Limb (tissue), 2 donors: ENCODE results near the gene BPIFB4.
"Not testable (repeated sequence)": the region's sequence is repeated elsewhere in the genome, so short reads cannot be mapped to it uniquely, and the experiment has no call there.

Source experiments
- DNase-seq, 2 donors: peaks; one replicate each; pipeline ENCODE4 v3.0.0-alpha.2; 2016; ENCODE audit errors: extremely low spot score in 2 of 2

The BPIFB4 gene

DNA sequence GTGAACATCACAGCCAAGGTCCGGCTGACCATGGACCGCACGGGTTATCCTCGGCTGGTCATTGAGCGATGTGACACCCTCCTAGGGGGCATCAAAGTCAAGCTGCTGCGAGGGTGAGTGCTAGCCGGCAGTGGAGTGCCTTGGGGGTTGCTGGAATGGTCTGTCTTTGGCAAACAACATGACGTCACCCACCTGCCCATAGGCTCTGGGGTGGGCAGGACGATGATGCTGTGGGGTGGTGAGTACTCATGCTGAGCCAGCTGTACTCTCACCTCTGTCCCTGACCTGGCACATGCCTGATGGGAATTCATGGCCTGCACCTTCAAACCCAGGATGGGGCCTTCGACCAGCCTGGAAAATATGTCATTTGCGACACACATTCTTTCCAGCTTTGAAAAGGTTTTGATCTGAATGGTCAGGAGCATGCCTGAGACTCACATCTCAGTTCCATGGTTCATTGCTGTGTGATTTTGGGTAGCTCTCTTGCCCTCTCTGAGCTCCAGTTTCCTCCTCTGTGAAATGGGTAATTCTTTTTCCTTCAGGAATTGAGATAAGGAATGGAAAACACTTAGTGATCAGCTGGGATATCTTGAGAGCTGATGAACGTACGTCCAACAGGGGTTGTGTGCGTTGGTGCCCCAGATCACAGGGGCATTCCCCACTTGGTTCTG is 6.7 kb downstream of the BPIFB4 start:
- DNase-seq: no peak

DNA sequence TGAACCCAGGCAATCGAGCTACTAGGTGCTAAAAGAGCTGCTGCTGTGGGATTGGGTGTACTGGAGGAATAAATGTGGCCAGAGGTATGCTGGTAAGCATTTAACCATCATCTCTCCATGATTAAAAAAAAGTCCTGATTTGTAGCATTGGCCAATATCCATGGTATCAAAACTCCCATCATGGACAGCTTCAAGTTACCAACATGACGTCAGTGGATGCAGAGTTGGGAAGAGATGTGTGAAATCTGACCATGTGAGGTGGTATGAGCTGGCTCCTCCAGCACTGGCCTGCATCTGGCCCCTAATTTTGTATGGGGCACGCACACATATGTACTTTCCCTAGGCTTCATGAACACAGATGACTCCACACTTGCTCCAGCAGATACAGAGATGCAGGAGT is 11.7 kb downstream of the BPIFB4 start:
- DNase-seq: no peak

DNA sequence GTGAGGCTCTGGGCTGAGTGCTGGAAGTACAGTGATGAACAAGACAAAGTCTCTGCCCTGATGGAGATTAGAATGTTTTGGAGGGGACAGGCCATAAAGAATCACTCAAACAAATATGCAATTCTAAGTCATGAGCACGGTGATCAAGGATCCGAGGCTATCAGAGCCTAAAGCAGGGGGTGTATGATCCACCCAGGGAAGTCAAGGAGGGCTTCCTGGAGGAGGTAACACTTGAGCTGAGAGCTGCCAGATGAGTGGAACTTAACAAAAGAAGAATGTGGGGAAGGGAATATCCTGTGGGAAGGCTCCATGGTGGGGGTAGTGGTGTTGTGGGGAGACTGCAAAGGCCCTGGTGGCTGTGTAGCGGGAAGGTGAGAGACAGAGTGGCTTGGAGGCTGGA is 12.2 kb downstream of the BPIFB4 start:
- no peak for DNase-seq

DNA sequence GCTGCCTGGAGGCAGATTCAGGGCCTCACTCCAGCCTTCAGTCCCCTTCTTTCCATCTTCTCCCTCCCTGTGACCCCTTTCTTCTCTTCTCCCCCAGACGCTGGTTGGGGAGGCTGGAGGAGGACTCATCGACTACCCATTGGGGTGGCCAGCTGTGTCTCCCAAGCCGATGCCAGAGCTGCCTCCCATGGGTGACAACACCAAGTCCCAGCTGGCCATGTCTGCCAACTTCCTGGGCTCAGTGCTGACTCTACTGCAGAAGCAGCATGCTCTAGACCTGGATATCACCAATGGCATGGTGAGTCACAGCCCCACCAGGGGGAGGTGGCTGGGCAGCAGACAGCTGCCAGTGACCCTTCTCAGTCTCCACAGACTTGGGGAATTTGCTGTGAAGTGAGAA is 12.9 kb downstream of the BPIFB4 start:
- no peak for DNase-seq

DNA sequence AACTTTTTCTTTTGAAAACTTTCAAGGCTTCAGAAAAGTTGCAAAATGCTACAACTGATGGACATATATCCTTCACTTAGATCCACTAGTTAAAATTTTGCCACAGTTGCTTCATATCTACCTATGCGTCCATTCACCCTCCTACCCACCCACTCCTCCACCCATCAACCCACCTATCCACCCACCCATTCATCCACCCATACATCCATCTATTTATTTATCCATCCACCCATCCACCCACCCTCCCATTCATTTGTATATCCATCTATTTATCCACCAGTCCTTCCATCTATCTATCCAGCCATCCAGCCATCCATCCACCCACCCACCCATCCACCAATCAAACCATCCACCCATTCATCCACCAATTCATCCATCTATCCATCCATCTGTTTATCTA is 13.6 kb downstream of the BPIFB4 start:
- DNase-seq: no peak

DNA sequence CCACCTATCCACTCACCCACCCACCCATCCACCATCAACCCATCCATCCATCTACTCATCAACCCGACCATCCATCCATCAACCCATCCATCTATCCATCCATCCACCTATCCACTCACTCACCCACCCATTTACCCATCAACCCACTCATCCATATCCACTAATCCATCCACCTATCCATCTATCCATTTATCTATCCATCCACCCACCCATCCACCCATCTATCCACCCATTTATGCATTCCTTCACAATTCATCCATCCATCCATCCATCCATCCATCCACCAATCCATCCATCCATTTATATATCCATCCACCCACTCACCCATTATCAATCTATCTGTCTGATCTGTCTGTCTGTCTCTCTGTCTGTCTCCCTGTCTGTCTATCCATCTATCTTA is 14.1 kb downstream of the BPIFB4 start:
- no peak for DNase-seq

DNA sequence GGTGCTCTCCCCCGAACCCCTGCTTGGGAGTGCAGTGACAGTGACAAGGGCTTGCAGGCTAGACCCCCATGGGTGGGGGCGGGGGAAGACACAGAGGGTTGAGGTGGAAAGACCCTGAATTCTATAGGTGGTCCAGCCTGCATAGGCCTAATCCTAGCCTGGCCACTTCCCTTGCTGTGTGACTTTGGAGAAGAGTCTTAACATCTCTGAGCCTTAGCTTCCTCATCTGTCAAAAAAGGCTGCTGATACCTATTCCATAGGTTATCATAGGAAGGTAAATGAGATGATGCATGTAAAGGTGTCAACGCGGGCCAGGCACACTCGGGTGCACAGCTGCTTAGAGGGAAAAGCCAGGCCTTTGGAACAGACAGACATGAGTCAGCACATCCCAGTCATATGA is 15.8 kb downstream of the BPIFB4 start:
- DNase-seq: no peak

DNA sequence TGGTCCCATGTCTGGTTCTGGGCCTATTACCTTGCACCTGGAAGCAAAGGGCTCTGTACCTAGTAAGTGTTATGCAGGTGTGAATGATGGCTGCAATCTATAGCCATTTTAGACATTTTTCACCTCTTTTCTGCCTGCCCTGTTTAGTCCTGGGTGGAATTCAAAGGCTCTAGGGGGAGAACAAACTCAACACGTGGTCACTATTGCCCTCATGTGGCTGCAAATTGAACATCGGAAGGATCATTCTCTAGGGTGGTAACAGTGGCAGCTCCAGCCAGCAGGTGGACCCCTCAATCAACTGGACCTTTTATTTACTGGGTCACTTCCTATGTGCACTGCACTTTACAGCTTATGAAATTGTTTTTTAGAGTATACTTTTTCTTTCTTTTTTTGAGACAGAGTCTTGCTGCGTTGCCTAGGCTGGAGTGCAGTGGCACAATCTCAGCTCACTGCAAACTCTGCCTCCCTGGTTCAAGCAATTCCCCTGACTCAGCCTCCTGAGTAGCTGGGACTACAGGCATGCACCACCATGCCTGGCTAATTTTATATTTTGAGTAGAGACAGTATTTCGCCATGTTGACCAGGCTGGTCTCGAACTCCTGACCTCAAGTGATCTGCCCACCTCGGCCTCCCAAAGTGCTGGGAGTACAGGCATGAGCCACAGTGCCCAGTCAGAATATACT is 16.6 kb downstream of the BPIFB4 start:
- peak; percentile 39 to 50 for DNase-seq

DNA sequence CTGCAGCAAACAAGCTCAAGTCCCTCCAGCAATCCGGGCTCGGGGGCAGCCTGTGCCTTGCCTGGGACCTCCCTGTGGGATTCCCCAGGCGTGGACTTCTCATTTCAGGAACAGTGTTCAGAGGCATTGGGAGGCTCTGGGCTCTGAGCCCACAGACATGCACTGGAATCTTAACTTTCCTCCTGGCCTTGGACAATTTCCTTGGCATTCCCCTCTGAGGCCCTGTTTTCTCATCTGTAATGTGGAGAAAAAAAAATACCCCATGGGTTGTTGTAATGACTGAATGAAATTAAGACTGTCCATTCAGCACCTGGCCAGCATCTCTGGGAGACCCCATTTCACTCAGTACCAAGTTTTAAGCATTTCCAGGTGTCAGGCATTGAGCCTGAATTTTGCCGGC is 17.6 kb downstream of the BPIFB4 start:
- DNase-seq: no peak

DNA sequence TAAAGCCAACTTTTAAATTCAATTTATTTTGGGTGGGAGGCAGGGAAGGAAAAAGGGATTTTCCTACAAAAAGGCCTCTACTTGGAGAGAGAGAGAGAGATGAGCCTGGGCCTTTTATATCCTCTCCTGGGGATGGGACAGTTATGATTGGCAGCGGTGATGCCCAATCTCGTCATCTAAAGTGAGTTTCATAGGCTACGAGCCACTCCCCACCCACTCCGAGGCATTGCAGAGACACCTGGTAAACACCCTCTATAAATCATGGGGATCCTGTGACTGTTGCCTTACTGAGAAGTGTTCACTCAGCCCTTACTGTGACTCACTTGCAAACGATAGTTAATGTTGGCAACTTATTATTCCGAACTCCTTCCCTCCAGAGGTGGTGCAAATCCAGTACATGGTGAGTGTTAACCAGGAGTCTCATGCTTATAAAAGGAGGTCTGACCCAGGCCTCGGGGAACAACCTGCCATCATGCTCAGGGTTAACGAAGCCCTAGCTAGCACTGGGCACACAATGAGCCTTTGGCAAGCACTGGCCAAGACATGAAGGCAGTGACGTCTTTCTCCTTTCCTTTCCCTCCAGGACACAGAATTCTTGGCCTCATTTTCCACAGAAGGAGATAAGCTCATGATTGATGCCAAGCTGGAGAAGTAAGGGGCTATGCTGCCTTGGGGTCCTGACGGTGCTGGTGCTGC is 20.5 kb downstream of the BPIFB4 start:
- no peak for DNase-seq

DNA sequence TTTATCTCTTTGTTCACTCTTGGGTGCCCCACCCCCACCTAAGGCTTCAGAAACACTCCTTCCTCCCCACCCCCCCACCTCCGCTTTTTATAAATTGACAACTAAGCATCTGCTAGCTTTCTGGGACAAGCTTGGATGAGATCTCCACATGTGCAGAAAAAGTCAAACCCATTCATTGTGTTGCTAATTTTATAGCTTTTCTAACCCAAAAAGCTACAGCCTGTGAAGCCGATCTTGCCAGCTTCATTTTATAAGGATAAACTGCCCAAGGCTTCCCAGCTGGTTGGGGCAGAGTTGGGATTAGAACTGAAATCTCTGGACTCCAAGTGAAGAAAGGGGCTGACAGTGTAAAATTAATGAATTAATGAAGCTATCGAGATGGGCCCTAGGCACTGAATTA is 24.1 kb downstream of the BPIFB4 start:
- no peak for DNase-seq

DNA sequence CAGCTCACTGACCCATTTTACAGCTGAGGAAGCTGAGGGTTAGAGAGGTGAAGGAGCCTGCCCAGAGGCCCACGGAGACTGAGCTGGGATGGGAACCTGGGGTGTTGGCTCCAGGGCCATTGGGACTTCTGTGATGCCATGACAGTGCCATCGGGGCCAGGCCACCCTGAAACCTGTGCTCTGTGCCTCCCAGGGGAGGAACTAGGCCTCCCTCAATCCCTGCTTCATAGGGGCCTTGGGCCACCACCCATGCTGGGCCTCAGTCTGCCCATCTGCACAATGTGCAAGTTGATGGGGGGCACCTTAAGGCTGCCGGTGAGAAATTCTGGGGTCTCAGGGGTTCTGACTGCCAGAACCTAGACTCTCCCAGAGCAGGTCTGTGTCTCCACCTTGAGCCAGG is 24.9 kb downstream of the BPIFB4 start:
- no peak for DNase-seq

DNA sequence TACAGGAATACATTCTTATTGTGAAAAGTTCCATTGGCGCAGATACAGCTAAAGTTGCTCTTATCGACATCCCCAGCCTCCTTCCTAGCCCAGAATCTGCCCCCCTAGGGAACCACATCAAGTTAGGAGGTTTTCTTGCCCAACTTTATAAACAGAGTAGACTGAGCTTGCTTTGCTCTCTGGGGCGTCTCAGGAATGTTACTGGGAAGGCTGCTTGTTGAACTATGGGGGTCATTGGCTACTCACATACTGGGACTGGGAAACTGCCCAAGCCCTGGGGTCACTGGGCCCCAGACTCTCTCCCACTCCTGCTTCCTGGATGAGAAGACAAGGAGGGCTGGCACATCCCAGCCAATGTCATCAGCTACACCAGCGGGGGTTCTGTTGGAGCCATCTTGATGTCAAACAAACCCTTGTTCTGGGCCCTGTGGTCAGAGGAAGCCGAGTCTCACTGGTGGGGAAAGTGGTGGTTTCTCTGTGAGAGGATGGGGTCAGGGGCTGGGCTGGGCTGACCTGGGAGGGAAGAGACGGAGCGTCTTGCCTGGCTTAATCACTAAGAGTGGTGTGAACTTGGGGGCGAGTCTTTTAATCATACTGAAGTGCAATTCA is 26.0 kb downstream of the BPIFB4 start:
- no peak for DNase-seq

DNA sequence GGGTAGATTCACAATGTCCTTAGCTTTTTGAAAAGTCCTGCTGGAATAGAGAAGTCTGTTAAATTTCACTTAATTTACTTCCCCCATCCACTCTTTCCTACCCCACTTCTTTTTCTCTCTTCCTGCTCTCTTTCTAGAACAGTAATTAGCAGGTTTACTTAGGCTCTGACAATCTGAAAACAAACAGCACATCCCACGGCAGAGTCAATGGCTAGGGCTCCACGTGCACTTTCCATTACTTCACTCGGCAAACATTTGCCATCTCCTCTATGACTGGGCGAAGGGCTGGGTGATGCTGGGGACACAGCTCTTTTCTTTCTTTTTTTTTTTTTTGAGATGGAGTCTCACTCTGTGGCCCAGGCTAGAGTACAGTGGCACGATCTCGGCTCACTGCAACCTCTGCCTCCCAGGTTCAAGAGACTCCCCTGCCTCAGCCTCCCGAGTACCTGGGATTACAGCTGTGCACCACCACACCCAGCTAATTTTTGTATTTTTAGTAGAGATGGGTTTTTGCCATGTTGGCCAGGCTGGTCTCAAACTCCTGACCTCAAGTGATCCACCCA is 26.7 kb downstream of the BPIFB4 start:
- not testable (repeated sequence) for DNase-seq

DNA sequence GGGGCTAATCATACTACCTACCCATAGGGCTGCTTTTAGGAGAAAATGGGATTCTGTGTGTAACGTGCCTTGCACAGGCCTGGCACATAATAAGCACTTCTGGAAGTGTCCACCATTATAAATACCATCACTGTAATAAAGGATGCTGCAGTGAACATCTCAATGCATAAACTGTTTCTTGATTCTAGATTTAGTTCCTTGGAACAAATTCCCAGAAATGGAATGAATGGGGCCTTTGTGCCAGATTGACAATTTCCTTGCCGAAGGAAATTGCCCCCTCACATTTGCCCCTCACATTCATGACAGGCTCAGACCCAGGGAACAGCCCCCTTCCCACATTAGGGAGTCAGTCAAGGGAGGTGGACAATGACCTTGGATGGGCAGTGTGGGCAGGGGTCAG is 29.2 kb downstream of the BPIFB4 start:
- no peak for DNase-seq

DNA sequence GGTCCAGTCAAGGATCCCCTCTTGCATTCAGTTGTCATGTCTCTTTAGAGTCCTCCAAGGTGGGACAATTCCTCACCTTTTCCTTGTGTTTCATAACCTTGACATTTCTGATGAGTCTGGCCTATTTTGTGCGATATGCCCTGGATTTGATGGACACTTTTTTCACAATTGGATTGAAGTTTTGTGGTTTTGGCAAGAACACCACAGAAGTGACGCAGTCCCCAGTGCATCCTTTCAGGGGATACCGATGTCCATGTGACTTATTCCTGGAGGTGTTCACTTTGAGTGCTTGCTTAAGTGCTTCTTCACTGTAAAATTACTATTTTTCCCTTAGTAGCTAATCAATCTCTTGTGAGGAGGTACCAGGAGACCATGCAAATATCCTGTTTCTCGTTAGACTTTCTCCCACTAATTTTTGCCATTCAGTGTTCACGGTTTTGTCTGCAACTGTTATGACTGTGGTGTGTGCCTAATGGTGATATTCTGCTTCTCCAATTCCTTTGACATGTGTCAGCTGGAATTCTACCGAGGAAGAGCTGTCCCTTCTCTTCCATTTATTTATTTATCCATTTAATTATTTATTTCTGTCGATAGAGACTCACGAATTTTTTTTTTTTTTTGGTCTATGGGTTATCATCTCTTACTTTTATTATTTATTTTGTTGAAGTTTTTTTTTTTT is 30.8 kb downstream of the BPIFB4 start:
- DNase-seq: no peak

DNA sequence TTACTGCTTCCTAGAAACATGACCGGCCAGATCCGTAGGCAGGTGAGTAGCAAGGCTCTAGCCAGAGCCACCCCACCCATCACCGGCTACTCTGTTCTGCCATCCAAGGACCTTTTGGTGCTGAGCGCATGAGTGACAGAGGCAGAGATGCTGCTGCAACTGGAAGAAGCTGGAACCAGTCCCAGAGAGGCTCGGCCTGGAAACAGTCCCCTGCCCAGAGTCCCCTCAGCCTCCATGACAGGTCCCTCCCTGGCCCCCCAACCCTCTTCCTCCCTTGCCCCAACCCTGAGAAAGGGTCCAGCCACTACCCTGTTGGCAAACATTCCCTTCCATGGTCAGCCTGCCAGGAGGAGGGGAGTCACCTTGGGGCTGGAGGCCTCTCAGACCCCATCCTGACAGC is 31.9 kb downstream of the BPIFB4 start:
- no peak for DNase-seq

DNA sequence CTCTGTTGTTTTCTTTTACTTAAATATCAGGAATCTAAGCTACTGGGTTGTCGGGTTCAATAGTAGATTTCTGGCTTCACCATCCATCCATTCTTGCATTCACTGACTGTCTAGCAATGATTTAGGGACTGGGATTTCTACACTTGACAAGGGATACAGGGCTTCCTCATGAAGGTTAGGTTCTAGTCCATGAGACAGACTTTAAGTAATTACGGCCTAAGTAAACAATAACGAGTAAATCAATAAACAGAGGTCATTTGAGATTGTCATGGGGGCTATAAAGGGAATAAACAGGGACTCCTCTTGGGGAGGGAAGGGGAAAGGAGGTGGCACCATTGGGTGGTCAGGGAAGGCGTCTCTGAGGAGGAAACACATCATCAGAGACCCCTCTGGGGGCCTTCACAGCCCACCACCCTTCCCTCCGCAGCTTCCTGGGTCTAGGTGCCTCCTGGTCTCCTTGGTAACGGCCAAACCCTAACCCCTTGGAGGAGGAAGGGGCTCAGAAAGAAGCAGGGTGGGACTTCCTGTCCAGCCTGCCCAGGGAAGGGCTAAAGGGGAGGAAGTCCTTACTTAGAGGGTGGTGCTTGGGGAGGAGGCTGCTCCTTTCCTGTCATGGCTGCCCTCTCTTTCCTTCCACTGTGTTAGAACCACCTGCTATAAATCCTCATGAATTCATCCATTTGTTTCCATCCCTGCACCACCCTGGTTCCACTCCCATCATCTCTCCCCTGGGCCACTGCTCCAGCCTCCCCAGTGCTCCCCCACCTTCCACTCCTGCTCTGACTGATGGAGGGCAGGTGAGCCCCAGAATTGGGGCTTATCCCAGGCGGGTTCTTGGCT is 33.3 kb downstream of the BPIFB4 start:
- DNase-seq: no peak

DNA sequence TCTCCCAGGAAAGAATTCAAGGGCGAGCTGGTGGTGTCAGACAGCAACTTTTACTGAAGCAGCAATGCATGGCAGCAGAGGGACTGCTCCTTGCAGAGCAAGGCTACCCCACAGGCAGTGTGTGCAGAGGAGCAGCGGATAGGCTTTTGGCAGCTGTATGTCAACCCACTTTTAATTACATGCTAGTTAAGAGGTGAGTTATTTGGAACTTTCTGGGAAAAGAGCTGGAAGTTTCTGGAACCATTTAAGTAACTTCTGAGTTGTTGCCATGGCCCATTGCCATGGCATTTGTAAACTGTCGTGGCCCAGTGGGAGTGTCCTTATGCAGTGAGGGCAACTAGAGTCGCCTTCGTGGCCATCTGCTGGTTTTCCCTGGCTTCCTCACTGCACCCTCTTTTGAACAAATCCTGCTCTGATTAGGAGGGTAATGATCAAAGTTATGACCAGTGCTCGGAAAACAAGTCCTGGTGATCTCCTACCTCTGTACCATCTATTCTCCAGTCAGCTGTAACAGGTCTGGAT is 34.0 kb downstream of the BPIFB4 start:
- no peak for DNase-seq

DNA sequence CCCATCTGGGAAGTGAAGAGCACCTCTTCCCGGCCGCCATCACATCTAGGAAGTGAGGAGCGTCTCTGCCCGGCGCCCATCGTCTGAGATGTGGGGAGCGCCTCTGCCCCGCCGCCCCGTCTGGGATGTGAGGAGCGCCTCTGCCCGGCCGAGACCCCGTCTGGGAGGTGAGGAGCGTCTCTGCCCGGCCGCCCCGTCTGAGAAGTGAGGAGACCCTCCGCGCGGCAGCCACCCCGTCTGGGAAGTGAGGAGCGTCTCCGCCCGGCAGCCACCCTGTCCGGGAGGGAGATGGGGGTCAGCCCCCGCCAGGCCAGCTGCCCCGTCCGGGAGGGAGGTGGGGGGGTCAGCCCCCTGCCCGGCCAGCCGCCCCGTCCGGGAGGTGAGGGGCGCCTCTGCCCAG is 36.1 kb downstream of the BPIFB4 start:
- not testable (repeated sequence) for DNase-seq
